IMR-90 (cell line): ENCODE measurements around the gene EXOG. TPM values are rescaled to one million over a fixed set of nuclear protein-coding genes. Genes with fewer than 3 reads are reported as not detected.

Source experiments
- ATAC-seq: fragments of 200-7000 bp; cut with Tn5 transposase; 2 replicates; pipeline ENCODE4 v1.9.1; 2020; ENCODE audit warnings: low read depth, mild to moderate bottlenecking, moderate library complexity
- BruUV-seq: library from RNA; stranded (reverse); fragments of 400-500 nt; replicated peaks from 2 replicates; lab custom pipeline; 2021; lab: Mats Ljungman, UMichigan
- CTCF ChIA-PET: fragments of 300-600 bp; formaldehyde crosslinking; extraction: SDS; loops from one replicate; lab custom pipeline; 2021; ENCODE audit warnings: antibody characterized with exemption; lab: Yijun Ruan, JAX
- POLR2A ChIA-PET: fragments of 300-600 bp; sonication (Branson Sonifier 250); formaldehyde crosslinking; loops from one replicate; lab custom pipeline; 2022; ENCODE audit warnings: antibody characterized with exemption; ENCODE audit not compliant: unreplicated experiment; lab: Charles Lee
- DNase-seq: peaks from one replicate; pipeline ENCODE4 v3.0.0; 2013
- H2AFZ ChIP-seq: replicated peaks from 2 replicates; pipeline ENCODE3; 2013; ENCODE audit warnings: low read length, mild to moderate bottlenecking; ENCODE audit not compliant: poor library complexity
- H2AK5ac ChIP-seq: 2 replicates; pipeline ENCODE4 v1.6.1; 2013; ENCODE audit warnings: low read depth, low read length, inconsistent platforms
- H2AK9ac ChIP-seq: replicated peaks from 2 replicates; pipeline ENCODE3; 2013; ENCODE audit warnings: mild to moderate bottlenecking, low read depth, low read length, moderate library complexity; ENCODE audit not compliant: poor library complexity
- H2BK120ac ChIP-seq: 2 replicates; pipeline ENCODE4 v1.6.1; 2013; ENCODE audit warnings: low read depth, low read length, inconsistent platforms
- H2BK15ac ChIP-seq: 3 replicates; pipeline ENCODE4 v1.6.1; 2013; ENCODE audit warnings: low read depth, low read length, inconsistent platforms
- H2BK20ac ChIP-seq: 2 replicates; pipeline ENCODE4 v1.6.1; 2013; ENCODE audit warnings: low read depth, mild to moderate bottlenecking, inconsistent platforms, low read length, moderate library complexity
- H2BK5ac ChIP-seq: 2 replicates; pipeline ENCODE4 v1.6.1; 2013; ENCODE audit warnings: mild to moderate bottlenecking, low read depth, low read length, inconsistent platforms; ENCODE audit not compliant: poor library complexity, severe bottlenecking
- H3K14ac ChIP-seq: replicated peaks from 2 replicates; pipeline ENCODE4 v1.6.1; 2013; ENCODE audit warnings: low read depth, low read length, inconsistent platforms
- H3K18ac ChIP-seq: 2 replicates; pipeline ENCODE4 v1.6.1; 2013; ENCODE audit warnings: low read depth, low read length, control low read depth
- H3K23ac ChIP-seq: 2 replicates; pipeline ENCODE4 v1.6.1; 2013; ENCODE audit warnings: low read depth, low read length, inconsistent platforms
- H3K27ac ChIP-seq: 2 replicates; pipeline ENCODE4 v1.5.1; 2013; ENCODE audit warnings: mild to moderate bottlenecking, control low read depth, low read length; ENCODE audit not compliant: insufficient read depth
- H3K27me3 ChIP-seq: 2 replicates; pipeline ENCODE4 v1.6.1; 2013; ENCODE audit warnings: low read length; ENCODE audit not compliant: control insufficient read depth, insufficient read depth
- H3K36me3 ChIP-seq: 2 replicates; pipeline ENCODE4 v1.6.1; 2013; ENCODE audit warnings: low read length, mixed read lengths; ENCODE audit not compliant: control insufficient read depth, insufficient read depth
- H3K4ac ChIP-seq: 2 replicates; pipeline ENCODE4 v1.6.1; 2013; ENCODE audit warnings: low read depth, low read length, inconsistent platforms
- H3K4me1 ChIP-seq: 2 replicates; pipeline ENCODE4 v1.6.1; 2013; ENCODE audit warnings: low read length, mixed read lengths; ENCODE audit not compliant: control insufficient read depth, insufficient read depth
- H3K4me2 ChIP-seq: 2 replicates; pipeline ENCODE4 v1.6.1; 2013; ENCODE audit warnings: low read depth, mild to moderate bottlenecking, control low read depth, low read length, moderate library complexity
- H3K4me3 ChIP-seq: 2 replicates; pipeline ENCODE4 v1.5.1; 2013; ENCODE audit warnings: low read depth, mild to moderate bottlenecking, control low read depth, low read length, moderate library complexity; ENCODE audit not compliant: insufficient read depth
- H3K56ac ChIP-seq: 2 replicates; pipeline ENCODE4 v1.6.1; 2013; ENCODE audit warnings: low read length, inconsistent platforms; ENCODE audit not compliant: insufficient read depth; ENCODE audit errors: extremely low read depth
- H3K79me1 ChIP-seq, 2 experiments: 2 replicates each; pipeline ENCODE4 v1.6.1; 2013; ENCODE audit warnings: low read length in 2 of 2, inconsistent platforms in 1 of 2, low read depth in 1 of 2
- H3K9ac ChIP-seq: 2 replicates; pipeline ENCODE4 v1.6.1; 2013; ENCODE audit warnings: low read depth, low read length, control low read depth
- H3K9me1 ChIP-seq: 2 replicates; pipeline ENCODE4 v1.6.1; 2013; ENCODE audit warnings: low read length, inconsistent platforms; ENCODE audit not compliant: insufficient read depth
- H3K9me3 ChIP-seq: 2 replicates; pipeline ENCODE4 v1.6.1; 2013; ENCODE audit warnings: low read length; ENCODE audit not compliant: control insufficient read depth, insufficient read depth
- H4K20me1 ChIP-seq: 2 replicates; pipeline ENCODE4 v1.6.1; 2013; ENCODE audit warnings: low read length, inconsistent platforms; ENCODE audit not compliant: insufficient read depth
- H4K5ac ChIP-seq: 2 replicates; pipeline ENCODE4 v1.6.1; 2013; ENCODE audit warnings: mild to moderate bottlenecking, low read depth, low read length, control low read depth
- H4K8ac ChIP-seq, 2 experiments: 2 replicates each; pipeline ENCODE4 v1.6.1; 2013; ENCODE audit warnings: low read depth in 2 of 2, low read length in 2 of 2, control low read depth in 1 of 2, inconsistent platforms in 1 of 2
- H4K91ac ChIP-seq: 2 replicates; pipeline ENCODE4 v1.6.1; 2013; ENCODE audit warnings: low read depth, low read length, inconsistent platforms; ENCODE audit not compliant: insufficient read depth
- BHLHE40 ChIP-seq: fragments of 150-350 bp; IDR thresholded peaks from 2 replicates; pipeline ENCODE4 v1.6.1; 2016; ENCODE audit warnings: mild to moderate bottlenecking, low read depth, low read length
- CEBPB ChIP-seq: IDR thresholded peaks from 2 replicates; pipeline ENCODE4 v1.6.1; 2012; ENCODE audit warnings: low read depth, low read length, improper control_type of control experiment
- CHD1 ChIP-seq: IDR thresholded peaks from 2 replicates; pipeline ENCODE4 v1.6.1; 2012; ENCODE audit warnings: low read depth, low read length, improper control_type of control experiment
- MAFK ChIP-seq: IDR thresholded peaks from 2 replicates; pipeline ENCODE4 v1.6.1; 2012; ENCODE audit warnings: low read depth, low read length, improper control_type of control experiment
- MAZ ChIP-seq: IDR thresholded peaks from 2 replicates; pipeline ENCODE4 v1.6.1; 2012; ENCODE audit warnings: low read depth, mild to moderate bottlenecking, low read length, improper control_type of control experiment, moderate library complexity, borderline replicate concordance
- MXI1 ChIP-seq: IDR thresholded peaks from 2 replicates; pipeline ENCODE4 v1.6.1; 2012; ENCODE audit warnings: low read depth, mild to moderate bottlenecking, low read length, moderate library complexity, borderline replicate concordance
- NFE2L2 ChIP-seq: fragments of 150-350 bp; IDR thresholded peaks from 2 replicates; pipeline ENCODE4 v1.6.1; 2016; ENCODE audit warnings: low read depth, mild to moderate bottlenecking, low read length
- POLR2A ChIP-seq: IDR thresholded peaks from 2 replicates; pipeline ENCODE4 v1.6.1; 2012; ENCODE audit warnings: mild to moderate bottlenecking, low read depth, low read length
- RAD21 ChIP-seq: IDR thresholded peaks from 2 replicates; pipeline ENCODE4 v1.6.1; 2012; ENCODE audit warnings: low read length, improper control_type of control experiment
- RCOR1 ChIP-seq: IDR thresholded peaks from 2 replicates; pipeline ENCODE4 v1.6.1; 2012; ENCODE audit warnings: mild to moderate bottlenecking, low read length, improper control_type of control experiment; ENCODE audit not compliant: insufficient replicate concordance
- WGBS, 2 experiments: methylation state at CpG; one replicate each; pipeline versions ENCODE4 v1.1.5 to v1.1.7; 2013; ENCODE audit warnings: missing lambda C conversion rate in 2 of 2; ENCODE audit not compliant: insufficient read length in 1 of 2; ENCODE audit errors: extremely low coverage in 2 of 2; 5-methylcytosine and 5-hydroxymethylcytosine counted together
- dilution Hi-C: fragments of 300-500 bp; cut with HindIII; formaldehyde crosslinking; loops from one replicate; pipeline ENCODE4 v1.14.3; 2018; ENCODE audit warnings: low sequenced_read_pairs; ENCODE audit not compliant: unreplicated experiment
- in situ Hi-C: fragments of 300-500 bp; cut with MboI; formaldehyde crosslinking; loops from 3 replicates; pipeline ENCODE4 v1.14.3; 2019; ENCODE audit warnings: low sequenced_read_pairs, inconsistent platforms, mixed read lengths
- intact Hi-C: fragments of 100-400 bp; cut with micrococcal nuclease; formaldehyde crosslinking; loops from 2 replicates; pipeline ENCODE4 v1.10.0; 2022
- polyA plus RNA-seq, 3 experiments: library from polyadenylated mRNA; depleted of rRNA; stranded (reverse); fragments of >200 nt; gene quantifications; 2 replicates each; pipeline ENCODE4 v1.2.3, GENCODE V29; 2012; ENCODE audit warnings: low replicate concordance in 1 of 3
- total RNA-seq: library from RNA; depleted of rRNA; stranded (reverse); fragments of >200 nt; gene quantifications from 2 replicates; pipeline ENCODE4 v1.2.3, GENCODE V29; 2012
- TF ChIP-seq, protein P1 (sequence below): fragments of 150-350 bp; IDR thresholded peaks from 2 replicates; pipeline ENCODE4 v1.6.1; 2016; ENCODE audit warnings: low read depth, mild to moderate bottlenecking, low read length, moderate library complexity, borderline replicate concordance

Gene EXOG
- total and polyA plus RNA-seq, 2 of the 4 experiments (the other 2 are of a cell fraction): 10.2 to 15.0 TPM

DNA sequence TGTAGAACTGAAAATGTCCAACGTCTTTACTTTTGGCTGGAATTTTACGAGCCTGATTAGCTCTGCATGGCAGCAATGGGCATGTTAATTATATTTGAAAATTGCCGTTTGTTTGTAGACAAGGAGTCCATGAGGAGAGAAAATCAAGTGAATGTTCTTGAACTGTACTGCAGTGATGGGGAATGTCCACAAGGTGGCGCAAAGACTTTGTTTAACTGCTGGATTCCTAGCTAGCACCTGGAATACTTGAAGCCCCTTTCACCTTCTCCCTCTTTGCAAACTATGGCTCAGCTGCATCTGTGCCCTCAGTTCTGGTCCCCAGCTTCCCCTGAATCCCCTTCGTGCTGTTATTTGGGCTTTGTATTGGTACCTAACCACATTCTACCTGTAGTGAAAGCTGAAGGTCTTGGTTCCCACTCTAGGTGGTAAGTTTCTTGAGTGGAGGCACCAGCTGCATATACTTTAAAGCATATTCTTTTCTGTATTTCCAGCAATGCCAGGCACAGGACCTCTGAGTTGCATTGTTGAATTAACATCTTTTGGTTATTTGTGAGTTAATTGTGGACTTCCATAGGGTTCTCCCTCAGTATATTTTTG is 25.3 kb downstream of the EXOG start (continued):
- TF ChIP-seq, protein P1, sequence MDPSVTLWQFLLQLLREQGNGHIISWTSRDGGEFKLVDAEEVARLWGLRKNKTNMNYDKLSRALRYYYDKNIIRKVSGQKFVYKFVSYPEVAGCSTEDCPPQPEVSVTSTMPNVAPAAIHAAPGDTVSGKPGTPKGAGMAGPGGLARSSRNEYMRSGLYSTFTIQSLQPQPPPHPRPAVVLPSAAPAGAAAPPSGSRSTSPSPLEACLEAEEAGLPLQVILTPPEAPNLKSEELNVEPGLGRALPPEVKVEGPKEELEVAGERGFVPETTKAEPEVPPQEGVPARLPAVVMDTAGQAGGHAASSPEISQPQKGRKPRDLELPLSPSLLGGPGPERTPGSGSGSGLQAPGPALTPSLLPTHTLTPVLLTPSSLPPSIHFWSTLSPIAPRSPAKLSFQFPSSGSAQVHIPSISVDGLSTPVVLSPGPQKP: no peak

DNA sequence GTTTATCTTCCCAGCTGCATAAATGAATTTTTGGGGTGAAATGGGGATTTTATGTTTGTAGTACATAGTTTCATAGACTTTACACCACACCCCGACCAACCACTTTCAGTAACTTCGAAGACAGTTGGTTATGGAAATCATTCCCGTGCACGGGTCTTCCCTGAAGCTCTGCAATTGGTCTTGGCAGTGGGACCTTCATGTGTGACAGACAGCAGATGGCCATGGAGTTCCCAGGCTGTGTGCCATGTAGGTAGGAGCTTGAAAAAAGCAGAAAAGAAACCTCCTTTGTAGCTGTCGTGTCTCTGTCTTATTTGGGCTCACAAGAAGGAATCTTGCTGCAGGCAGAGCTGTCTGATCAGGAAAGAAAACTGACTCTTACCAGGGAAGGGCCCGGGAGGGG is 25.9 kb downstream of the EXOG start:
- dilution Hi-C loops: no loop called here
- no peak for ATAC-seq
- intact Hi-C loops: loop anchor here (10.0 kb wide), 1 partner anchor 213 kb away; no protein-coding TSS in a partner anchor

More for the DNA sequence above, 25.9 kb downstream of the EXOG start:
- Histone ChIP-seq H2AFZ (no peak overlapping the region), H3K18ac (no peak overlapping the region), H3K4ac (no peak overlapping the region), H4K5ac (no peak overlapping the region), H3K27ac (no peak overlapping the region), H3K4me1 (peaks cover 5% of the 10 kb centered on the region), H2BK120ac (no peak overlapping the region), H3K56ac (no peak overlapping the region), H4K8ac (no peak overlapping the region), H3K9me1 (no peaks in the 10 kb centered on the region; the same call in 1 of the 2 replicates), H3K79me1 (peaks cover 3% of the 10 kb centered on the region in 2 experiments; a peak in 2 of 4 replicates), H4K20me1 (no peaks in the 10 kb centered on the region), H3K9ac (no peak overlapping the region), H3K4me2 (no peak overlapping the region), H3K36me3 (peaks cover 5% of the 10 kb centered on the region; the same call in 1 of the 2 replicates), H2AK9ac (no peak overlapping the region), H2BK5ac (no peak overlapping the region), H3K23ac (no peak overlapping the region), H3K27me3 (no peaks in the 10 kb centered on the region), H3K9me3 (no peaks in the 10 kb centered on the region), H2BK20ac (no peak overlapping the region), H2BK15ac (no peak overlapping the region), H3K14ac (no peak overlapping the region), H3K4me3 (no peak overlapping the region), H4K91ac (no peak overlapping the region), H2AK5ac (no peak overlapping the region)
- DNase-seq: no peak
- 100% methylated on average over 1 of the region's 6 CpGs; no CpG with 5 or more reads in 1 of the 2 experiments for WGBS, 2 experiments
- POLR2A ChIA-PET: no interaction called here
- CTCF ChIA-PET: interaction anchor here (0.7 to 5.1 kb wide), 19 partner anchors 8 to 948 kb away, joined by 3 to 32 read pairs (median 5); partner anchors contain the start of gene EXOG
- no peak for TF ChIP-seq CEBPB
- TF ChIP-seq RCOR1: no peak
- no peak for TF ChIP-seq MXI1
- TF ChIP-seq MAFK: no peak
- no peak for TF ChIP-seq POLR2A
- no peak for TF ChIP-seq CHD1
- TF ChIP-seq, protein P1: no peak
- no peak for TF ChIP-seq BHLHE40
- TF ChIP-seq NFE2L2: no peak
- TF ChIP-seq RAD21: no peak
- TF ChIP-seq MAZ: no peak
- in situ Hi-C loops: loop anchor here (5.0 to 10.0 kb wide), 2 partner anchors 320 to 473 kb away; no protein-coding TSS in a partner anchor
- no TSS peak for BruUV-seq
